ENCODE results near the gene SRRD.

SRRD gene

DNA sequence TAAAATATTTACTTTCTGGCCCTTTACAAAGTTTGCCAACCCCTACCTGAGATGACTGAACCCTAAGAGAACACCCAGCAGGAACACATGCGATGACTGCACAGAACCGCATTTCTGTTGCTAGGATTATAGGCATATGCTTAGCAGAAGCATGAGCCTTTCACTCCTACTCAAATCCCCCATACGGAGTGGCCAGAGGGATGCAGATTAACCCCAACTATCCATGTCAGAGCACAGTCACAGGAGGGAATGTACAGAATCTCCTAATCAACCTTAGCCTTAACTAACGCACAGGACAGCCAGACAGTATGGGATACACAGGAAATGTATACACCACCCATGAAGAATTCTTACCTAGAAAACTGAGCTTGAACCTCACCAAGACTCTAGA lies 6.3 kb upstream of the SRRD start:
- DNase-seq (ENCODE audit: low read depth), result no peak
- H3K4me3 ChIP-seq (replicated peaks; ENCODE audit: low read depth, low read length), result no peak overlapping the region
- TF ChIP-seq, protein P1, sequence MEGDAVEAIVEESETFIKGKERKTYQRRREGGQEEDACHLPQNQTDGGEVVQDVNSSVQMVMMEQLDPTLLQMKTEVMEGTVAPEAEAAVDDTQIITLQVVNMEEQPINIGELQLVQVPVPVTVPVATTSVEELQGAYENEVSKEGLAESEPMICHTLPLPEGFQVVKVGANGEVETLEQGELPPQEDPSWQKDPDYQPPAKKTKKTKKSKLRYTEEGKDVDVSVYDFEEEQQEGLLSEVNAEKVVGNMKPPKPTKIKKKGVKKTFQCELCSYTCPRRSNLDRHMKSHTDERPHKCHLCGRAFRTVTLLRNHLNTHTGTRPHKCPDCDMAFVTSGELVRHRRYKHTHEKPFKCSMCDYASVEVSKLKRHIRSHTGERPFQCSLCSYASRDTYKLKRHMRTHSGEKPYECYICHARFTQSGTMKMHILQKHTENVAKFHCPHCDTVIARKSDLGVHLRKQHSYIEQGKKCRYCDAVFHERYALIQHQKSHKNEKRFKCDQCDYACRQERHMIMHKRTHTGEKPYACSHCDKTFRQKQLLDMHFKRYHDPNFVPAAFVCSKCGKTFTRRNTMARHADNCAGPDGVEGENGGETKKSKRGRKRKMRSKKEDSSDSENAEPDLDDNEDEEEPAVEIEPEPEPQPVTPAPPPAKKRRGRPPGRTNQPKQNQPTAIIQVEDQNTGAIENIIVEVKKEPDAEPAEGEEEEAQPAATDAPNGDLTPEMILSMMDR (IDR thresholded peaks at IDR 0.05; ENCODE audit: low read length, missing control alignments), result no peak

DNA sequence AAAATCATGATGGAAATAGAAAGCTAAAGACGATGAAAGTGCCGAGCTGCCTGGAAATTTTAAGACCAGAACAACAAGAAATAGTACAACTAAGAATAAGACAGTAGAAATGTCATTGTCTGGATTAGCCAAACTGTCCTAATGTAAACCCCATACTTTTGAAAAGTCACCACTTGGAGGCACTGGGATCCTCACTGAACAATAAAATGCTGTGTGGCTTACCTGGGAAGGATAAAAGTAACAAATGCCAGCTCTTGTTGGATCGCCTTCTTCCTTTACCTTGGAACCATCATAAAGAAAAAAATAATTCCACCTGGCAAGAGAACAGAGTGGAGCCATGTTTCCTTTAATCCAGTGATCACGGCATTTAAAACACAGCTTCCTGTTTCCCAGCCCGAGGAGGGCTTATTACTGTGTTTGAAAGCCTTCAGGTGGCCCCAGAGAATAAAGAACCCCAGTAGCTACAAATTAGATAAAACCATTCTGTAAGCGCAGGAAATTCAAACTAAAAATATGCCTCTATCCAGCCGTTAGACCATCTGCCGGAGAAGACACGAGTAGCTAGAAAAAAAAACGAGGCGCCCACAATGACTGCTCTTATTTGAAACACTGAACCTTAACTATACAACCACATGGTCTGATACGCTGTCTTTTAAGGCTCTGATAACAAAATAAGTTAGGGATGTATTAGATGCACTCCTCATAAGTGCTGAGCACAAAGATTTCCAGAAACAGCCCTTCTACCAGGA lies 4.5 kb upstream of the SRRD start:
- H3K4me3 ChIP-seq (replicated peaks; ENCODE audit: low read depth, low read length), result peak overlapping the region; percentile 19
- TF ChIP-seq, protein P1 (IDR thresholded peaks at IDR 0.05; ENCODE audit: low read length, missing control alignments), result no peak
- DNase-seq (ENCODE audit: low read depth), result no peak

DNA sequence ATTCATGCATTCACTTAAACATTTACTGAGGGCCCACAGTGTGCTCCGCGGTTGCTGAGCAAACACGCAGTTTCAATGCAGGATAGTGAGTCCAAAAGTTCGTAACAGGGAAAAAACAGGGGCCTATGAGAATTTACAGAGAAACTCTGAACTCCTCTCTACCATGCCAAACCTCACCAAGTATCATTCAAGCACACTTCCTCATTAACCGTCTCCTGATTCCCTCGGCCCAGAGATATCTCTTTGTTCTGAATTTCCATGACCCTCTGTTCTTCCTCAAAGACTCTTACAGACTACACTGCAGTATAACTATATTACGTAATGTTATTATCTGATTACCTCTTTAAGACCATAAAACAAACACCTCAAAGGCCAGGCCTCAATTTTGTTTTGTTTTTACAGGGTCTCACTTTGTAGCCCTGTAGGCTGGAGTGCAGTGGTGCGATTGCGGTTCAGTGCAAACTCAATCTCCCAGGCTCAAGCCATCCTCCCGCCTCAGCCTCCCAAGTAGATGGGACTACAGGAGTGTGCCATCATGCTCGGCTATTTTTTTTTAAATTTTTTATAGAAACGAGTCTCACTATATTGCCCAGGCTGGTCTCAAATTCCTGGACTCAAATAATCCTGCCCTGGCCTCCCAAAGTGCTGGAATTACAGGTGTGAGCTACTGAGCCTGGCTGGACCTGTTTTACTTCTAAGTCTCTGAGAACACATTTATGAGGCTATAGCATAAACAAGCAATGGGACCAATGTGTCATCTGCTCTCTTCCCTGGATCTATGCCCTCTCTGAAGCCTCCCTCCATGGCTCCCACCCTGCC lies 3.7 kb upstream of the SRRD start:
- H3K4me3 ChIP-seq (replicated peaks; ENCODE audit: low read depth, low read length), result peak overlapping the region; percentile 19
- no peak for DNase-seq (ENCODE audit: low read depth)
- TF ChIP-seq, protein P1 (IDR thresholded peaks at IDR 0.05; ENCODE audit: low read length, missing control alignments), result no peak

DNA sequence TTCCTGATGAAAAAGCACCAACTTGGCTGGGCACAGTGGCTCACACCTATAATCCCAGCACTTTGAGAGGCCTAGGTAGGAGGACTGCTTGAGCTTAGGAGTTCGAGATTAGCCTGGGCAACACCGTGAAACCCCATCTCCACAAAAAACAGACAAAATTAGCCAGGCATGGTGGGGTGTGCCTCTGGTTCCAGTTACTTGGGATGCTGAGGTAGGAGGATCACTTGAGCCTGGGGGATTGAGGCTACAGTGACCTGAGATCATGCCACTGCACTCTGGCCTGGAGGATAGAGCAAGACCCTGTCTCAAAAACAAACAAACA lies 3.1 kb upstream of the SRRD start:
- no peak for DNase-seq (ENCODE audit: low read depth)
- H3K4me3 ChIP-seq (replicated peaks; ENCODE audit: low read depth, low read length), result no peak overlapping the region
- TF ChIP-seq, protein P1 (IDR thresholded peaks at IDR 0.05; ENCODE audit: low read length, missing control alignments), result no peak

DNA sequence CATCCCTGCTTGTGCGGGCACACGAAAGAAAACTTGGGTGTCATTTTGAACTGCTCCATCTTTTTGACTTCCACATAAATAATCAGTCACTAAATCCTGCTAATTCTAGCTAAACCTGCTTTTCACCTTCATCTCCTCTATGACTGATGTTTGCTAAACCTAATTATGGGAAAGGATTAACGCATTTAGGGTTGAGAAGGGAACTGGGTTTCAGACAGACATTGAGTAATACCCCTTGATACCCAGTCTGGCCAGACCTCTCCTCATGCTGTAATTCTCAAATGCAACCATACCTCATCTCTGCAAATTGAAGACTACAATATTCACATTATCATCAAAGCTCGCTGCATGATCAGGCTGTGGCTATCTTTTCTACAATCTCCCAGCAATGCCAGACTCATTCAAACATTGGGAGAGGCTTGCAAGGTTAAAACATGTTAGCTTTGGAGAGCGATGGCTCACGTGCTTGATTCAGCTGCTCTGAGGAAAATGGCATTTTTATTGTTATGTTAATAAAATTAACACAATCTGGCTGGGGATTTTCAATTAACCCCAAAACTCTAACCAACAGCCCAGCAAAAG lies 2.5 kb upstream of the SRRD start:
- DNase-seq (ENCODE audit: low read depth), result no peak
- TF ChIP-seq, protein P1 (IDR thresholded peaks at IDR 0.05; ENCODE audit: low read length, missing control alignments), result no peak
- no peak overlapping the region for H3K4me3 ChIP-seq (replicated peaks; ENCODE audit: low read depth, low read length)

DNA sequence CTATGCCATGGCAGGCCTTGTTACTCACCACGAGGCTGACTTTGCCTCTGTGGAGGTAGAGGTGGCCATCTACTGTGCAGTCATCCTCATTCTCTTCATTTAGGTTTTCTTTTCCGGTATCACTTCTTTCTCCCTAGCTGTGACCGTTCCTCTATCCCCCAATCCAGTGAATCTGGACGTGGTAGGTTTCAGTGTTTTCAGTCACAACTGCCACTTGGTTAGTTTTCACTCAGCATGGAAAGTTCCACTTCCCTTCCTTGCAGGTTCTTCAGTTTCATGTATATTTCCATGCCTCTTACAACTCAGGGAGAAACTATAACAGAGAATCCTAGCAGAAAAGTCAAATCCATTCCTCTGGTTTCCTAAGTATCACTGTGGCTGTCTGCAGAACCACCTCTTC lies 2.0 kb upstream of the SRRD start:
- TF ChIP-seq, protein P1 (IDR thresholded peaks at IDR 0.05; ENCODE audit: low read length, missing control alignments), result no peak
- H3K4me3 ChIP-seq (replicated peaks; ENCODE audit: low read depth, low read length), result no peak overlapping the region
- DNase-seq (ENCODE audit: low read depth), result no peak

All from fibroblast of pulmonary artery (primary cell).